DOHH2 (cell line): ENCODE results near the gene COPA.

ENCODE experiments used
- H3F3A ChIP-seq: fragments of 200-600 bp; sonication (generic), shearing (Covaris generic); 2 replicates; pipeline ENCODE4 v1.6.0; 2016; ENCODE audit warnings: antibody characterized with exemption, mild to moderate bottlenecking; ENCODE audit not compliant: control insufficient read depth, insufficient read depth
- H3K27ac ChIP-seq: fragments of 200-600 bp; sonication (generic); 2 replicates; pipeline ENCODE4 v1.5.1; 2014; ENCODE audit warnings: low read depth, mild to moderate bottlenecking, low read length, moderate library complexity
- H3K27me3 ChIP-seq: fragments of 200-600 bp; sonication (generic); 2 replicates; pipeline ENCODE4 v1.6.1; 2014; ENCODE audit warnings: mild to moderate bottlenecking, low read length, mixed read lengths; ENCODE audit not compliant: control insufficient read depth
- H3K36me3 ChIP-seq: fragments of 200-600 bp; sonication (generic); 2 replicates; pipeline ENCODE4 v1.6.1; 2014; ENCODE audit warnings: mild to moderate bottlenecking, low read length, moderate library complexity, mixed read lengths; ENCODE audit not compliant: control insufficient read depth
- H3K4me1 ChIP-seq: fragments of 200-600 bp; sonication (generic); 2 replicates; pipeline ENCODE4 v1.6.1; 2014; ENCODE audit warnings: mild to moderate bottlenecking, low read length, mixed read lengths; ENCODE audit not compliant: control insufficient read depth
- H3K4me2 ChIP-seq: fragments of 200-600 bp; sonication (generic); 2 replicates; pipeline ENCODE4 v1.6.0; 2014; ENCODE audit warnings: mild to moderate bottlenecking, low read length, moderate library complexity
- H3K4me3 ChIP-seq: fragments of 200-600 bp; sonication (generic); 2 replicates; pipeline ENCODE4 v1.5.1; 2014; ENCODE audit warnings: mild to moderate bottlenecking, low read length, mixed read lengths
- H3K79me2 ChIP-seq: fragments of 200-600 bp; sonication (generic); 2 replicates; pipeline ENCODE4 v1.6.1; 2014; ENCODE audit warnings: mild to moderate bottlenecking, low read length, mixed read lengths; ENCODE audit not compliant: control insufficient read depth
- H3K9me2 ChIP-seq: fragments of 200-600 bp; sonication (generic); replicated peaks from 2 replicates; pipeline ENCODE4 v1.6.1; 2014; ENCODE audit warnings: mild to moderate bottlenecking, low read length, mixed read lengths; ENCODE audit not compliant: control insufficient read depth
- H3K9me3 ChIP-seq: fragments of 200-600 bp; sonication (generic); 2 replicates; pipeline ENCODE4 v1.6.1; 2014; ENCODE audit warnings: antibody characterized with exemption, low read length, mixed read lengths; ENCODE audit not compliant: control insufficient read depth, insufficient read depth
- H4K20me1 ChIP-seq: fragments of 200-600 bp; sonication (generic); 2 replicates; pipeline ENCODE4 v1.6.0; 2014; ENCODE audit warnings: low read depth, mild to moderate bottlenecking, antibody characterized with exemption, low read length, moderate library complexity; ENCODE audit not compliant: control insufficient read depth, insufficient read depth
- CTCF ChIP-seq: fragments of 200-600 bp; sonication (generic); IDR thresholded peaks from one replicate; pipeline ENCODE4 v1.5.1; 2014; ENCODE audit warnings: antibody characterized with exemption, mild to moderate bottlenecking, low read depth, low read length; ENCODE audit not compliant: poor library complexity, severe bottlenecking
- EZH2phosphoT487 ChIP-seq: fragments of 200-600 bp; sonication (generic); IDR thresholded peaks from 2 replicates; pipeline ENCODE4 v1.6.1; 2017; ENCODE audit warnings: borderline replicate concordance, mild to moderate bottlenecking, antibody characterized with exemption, low read length, moderate library complexity, mixed read lengths

Gene COPA

DNA sequence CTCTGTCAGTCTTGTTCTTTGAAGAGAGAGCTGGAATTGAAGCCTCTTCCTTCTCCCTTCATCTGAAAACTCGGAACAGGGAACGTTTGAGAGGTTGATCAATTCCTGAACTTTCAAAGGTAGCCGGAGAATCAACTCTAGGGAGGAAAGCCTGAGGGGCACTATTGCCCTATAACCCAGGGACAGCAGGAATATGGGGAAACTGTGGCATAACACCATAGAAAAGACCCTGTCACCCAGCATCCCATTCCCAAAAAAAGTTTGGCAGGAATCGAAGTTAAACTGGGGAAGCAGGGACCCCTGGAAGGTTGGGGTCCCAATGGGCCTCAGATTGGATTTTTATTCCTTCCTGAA lies 18.7 kb upstream of the COPA start:
- no peaks in the 10 kb centered on the region for H3F3A ChIP-seq
- H4K20me1 ChIP-seq = no peaks in the 10 kb centered on the region
- TF ChIP-seq EZH2phosphoT487 = no peak
- no peak for TF ChIP-seq CTCF
- H3K4me3 ChIP-seq = no peak overlapping the region
- no peaks in the 10 kb centered on the region for H3K4me1 ChIP-seq
- H3K27ac ChIP-seq = no peak overlapping the region
- no peaks in the 10 kb centered on the region for H3K9me3 ChIP-seq
- no peaks in the 10 kb centered on the region for H3K27me3 ChIP-seq
- no peaks in the 10 kb centered on the region for H3K9me2 ChIP-seq
- H3K36me3 ChIP-seq = peaks cover 21% of the 10 kb centered on the region
- no peak overlapping the region for H3K4me2 ChIP-seq
- H3K79me2 ChIP-seq = no peaks in the 10 kb centered on the region

- Histone ChIP-seq H3K36me3 (peaks cover 27% of the 10 kb centered on the region), H3K79me2 (no peaks in the 10 kb centered on the region), H3F3A (no peaks in the 10 kb centered on the region), H3K9me3 (no peaks in the 10 kb centered on the region), H3K4me1 (no peaks in the 10 kb centered on the region), H4K20me1 (no peaks in the 10 kb centered on the region), H3K4me3 (no peak overlapping the region), H3K27ac (no peak overlapping the region), H3K4me2 (no peak overlapping the region), H3K9me2 (no peaks in the 10 kb centered on the region), H3K27me3 (no peaks in the 10 kb centered on the region)
- TF ChIP-seq EZH2phosphoT487 = no peak
- TF ChIP-seq CTCF = no peak
These were observed 18.1 kb upstream of the COPA start for GRCh38 chr1:160361199-160361598.

GRCh38 chr1:160360227-160360695 lies 17.2 kb upstream of the COPA start:
- H3K79me2 ChIP-seq = no peaks in the 10 kb centered on the region
- H3F3A ChIP-seq = no peaks in the 10 kb centered on the region
- no peaks in the 10 kb centered on the region for H3K4me1 ChIP-seq
- no peaks in the 10 kb centered on the region for H4K20me1 ChIP-seq
- H3K36me3 ChIP-seq = peaks cover 36% of the 10 kb centered on the region
- no peak overlapping the region for H3K4me2 ChIP-seq
- no peak overlapping the region for H3K27ac ChIP-seq
- no peaks in the 10 kb centered on the region for H3K9me3 ChIP-seq
- TF ChIP-seq EZH2phosphoT487 (no peak), CTCF (no peak)
- no peaks in the 10 kb centered on the region for H3K9me2 ChIP-seq
- H3K27me3 ChIP-seq = no peaks in the 10 kb centered on the region
- no peak overlapping the region for H3K4me3 ChIP-seq
